HG03159 (cell line): ENCODE measurements around the gene SLF2.

Source experiments
- ATAC-seq: cut with Tn5 transposase; IDR thresholded peaks from one replicate; pipeline ENCODE4 v1.9.1; 2021; ENCODE audit warnings: mild to moderate bottlenecking, moderate library complexity; ENCODE audit not compliant: unreplicated experiment

SLF2 gene

DNA sequence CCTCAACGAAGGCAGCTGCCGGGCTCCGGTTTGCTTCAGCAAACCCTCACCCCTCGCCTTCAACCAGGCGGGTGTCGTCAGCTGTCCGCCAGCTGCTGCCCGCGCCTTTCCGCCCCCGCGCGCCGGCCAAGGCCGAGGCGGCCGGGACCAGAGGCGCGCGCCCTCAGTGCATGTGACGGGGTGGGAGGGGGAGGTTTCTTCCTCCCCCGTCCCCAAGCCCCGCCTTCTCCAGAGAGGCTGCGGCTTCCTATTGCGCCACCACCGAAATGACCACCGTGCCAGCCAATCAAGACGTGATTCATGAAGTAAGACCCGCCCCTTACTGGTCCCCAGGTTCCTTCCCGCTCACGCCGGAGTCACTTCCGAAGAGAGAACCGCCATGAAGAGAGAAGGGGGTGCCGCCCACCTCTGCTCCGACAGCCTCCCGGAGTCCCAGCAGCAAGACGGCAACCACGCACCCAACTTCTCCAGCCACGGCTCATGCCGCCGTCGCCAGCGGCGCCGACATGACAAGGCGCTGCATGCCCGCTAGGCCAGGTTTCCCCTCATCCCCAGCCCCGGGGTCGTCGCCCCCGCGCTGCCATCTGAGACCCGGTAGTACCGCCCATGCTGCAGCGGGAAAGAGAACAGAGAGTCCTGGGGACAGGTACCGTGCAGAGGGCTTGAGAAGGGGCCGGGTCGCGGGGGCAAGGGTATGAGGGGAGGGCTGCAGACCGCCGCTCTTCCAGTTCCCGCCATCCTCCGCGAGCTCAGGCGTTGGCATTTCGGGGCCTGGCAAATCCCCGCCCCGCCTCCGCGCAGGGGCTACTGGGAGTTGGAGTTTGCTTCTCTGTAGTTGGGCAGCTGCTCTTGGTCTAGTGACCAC, at the start of gene SLF2:
TSS of gene SLF2 (plus strand) at position 359 of the 865 bp plus-strand sequence. CDS start at position 507, 148 bp downstream.
- peak; percentile 94 for ATAC-seq

GRCh38 chr10:100863433-100863832, 49.3 kb upstream of the SLF2 start:
- no peak for ATAC-seq

DNA sequence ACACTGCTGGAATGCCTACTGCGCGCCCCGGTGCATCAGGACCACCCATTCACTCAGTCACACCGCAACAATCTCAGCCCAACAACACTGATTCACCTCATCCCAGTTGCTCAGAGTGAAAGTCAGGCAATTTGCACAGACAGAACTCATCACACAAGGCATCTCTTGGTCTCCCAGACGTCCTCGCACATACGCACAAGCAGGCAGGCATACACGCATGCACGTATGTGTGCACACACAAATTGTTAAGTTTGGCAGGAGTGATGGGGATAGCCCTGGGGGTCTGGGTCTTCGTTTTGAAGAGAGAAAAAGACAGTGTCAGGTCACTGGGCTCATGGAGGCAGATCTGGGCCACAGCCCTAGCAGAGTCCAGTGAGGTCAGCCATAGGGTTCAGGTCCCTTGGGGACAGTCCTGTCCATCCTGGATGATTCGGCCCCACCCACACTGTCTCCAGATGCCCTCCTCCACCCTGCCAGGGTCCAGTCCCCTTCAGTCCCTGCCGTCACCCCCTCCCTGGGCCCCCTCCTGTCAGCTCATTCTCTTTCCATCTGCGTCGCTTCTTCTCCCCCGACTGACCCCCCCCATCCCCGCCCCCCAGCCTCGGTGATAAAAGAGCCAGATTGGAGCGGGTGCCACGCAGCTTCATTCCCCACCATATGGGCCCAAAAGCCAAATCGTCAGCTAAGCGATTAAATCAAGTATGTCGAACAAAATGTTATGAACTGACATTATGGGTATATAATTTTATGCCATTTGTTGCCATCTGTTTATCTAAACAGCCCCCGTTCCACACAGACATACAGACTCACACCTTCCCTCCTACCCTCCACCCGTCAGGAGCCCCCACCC, 48.5 kb upstream of the SLF2 start:
- no peak for ATAC-seq

- ATAC-seq: no peak
These were observed 47.8 kb upstream of the SLF2 start for GRCh38 chr10:100864978-100865377.

- no peak for ATAC-seq
These were observed 46.8 kb upstream of the SLF2 start for GRCh38 chr10:100866010-100866409.

GRCh38 chr10:100866575-100867098, 46.1 kb upstream of the SLF2 start:
- no peak for ATAC-seq

DNA sequence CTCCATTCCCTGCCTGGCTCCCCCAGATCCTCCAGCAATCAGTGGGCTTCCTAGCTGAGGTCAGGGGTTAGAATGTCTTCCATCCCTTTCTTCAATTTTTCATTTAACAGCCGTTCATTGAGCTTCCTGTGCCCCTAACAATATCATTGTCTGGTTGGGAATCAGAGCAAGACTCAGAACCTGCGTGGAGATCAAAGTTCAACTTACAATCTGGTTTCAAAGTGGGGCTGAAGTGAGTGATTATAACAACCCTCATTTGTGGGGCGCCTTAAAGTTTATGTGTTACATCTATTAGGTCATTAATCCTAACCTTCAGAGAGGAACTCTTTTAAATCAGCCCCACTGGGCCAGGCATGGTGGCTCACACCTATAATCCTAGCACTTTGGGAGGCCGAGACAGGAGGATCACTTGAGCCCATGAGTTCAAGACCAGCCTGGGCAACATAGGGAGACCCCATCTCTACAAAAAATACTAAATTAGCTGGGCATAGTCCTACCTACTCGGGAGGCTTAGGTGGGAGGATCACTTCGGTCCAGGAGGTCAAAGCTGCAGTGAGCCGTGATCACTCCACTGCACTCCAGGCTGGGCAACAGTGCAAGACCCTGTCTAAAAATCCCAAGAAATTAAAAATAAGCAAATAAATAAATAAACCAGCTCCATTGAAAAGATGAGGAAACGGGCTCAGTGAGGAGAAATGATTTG, 45.4 kb upstream of the SLF2 start:
- no peak for ATAC-seq

DNA sequence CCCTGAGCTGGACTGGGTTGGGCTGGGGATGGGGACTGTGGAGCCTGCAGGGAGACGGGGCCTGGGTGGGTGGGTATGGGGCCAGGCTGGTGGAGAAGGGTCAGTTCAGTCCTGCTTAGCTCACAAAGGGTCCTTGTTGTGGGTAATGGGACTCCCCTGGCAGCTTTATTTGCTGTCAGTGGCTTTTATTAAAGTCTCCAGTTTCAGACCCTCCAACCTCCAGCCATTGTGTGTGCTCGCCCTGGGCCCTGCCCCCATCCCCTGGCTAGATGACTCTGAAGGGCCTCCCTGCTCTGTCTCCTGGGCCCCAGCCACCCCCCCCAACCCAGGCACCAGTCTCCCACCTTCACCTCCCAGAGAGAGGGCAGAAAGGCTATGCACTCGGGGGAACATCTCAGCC, 44.4 kb upstream of the SLF2 start:
- ATAC-seq: no peak

- ATAC-seq: no peak
These were observed 43.4 kb upstream of the SLF2 start for GRCh38 chr10:100869399-100869798.

- no peak for ATAC-seq
These were observed 40.5 kb upstream of the SLF2 start for GRCh38 chr10:100872034-100872791.

- no peak for ATAC-seq
These were observed 39.5 kb upstream of the SLF2 start for GRCh38 chr10:100873146-100873826.

- ATAC-seq: no peak
These were observed 38.9 kb upstream of the SLF2 start for GRCh38 chr10:100873827-100874326.

- no peak for ATAC-seq
These were observed 37.9 kb upstream of the SLF2 start for GRCh38 chr10:100874702-100875483.

- no peak for ATAC-seq
These were observed 37.1 kb upstream of the SLF2 start for GRCh38 chr10:100875484-100876166.

DNA sequence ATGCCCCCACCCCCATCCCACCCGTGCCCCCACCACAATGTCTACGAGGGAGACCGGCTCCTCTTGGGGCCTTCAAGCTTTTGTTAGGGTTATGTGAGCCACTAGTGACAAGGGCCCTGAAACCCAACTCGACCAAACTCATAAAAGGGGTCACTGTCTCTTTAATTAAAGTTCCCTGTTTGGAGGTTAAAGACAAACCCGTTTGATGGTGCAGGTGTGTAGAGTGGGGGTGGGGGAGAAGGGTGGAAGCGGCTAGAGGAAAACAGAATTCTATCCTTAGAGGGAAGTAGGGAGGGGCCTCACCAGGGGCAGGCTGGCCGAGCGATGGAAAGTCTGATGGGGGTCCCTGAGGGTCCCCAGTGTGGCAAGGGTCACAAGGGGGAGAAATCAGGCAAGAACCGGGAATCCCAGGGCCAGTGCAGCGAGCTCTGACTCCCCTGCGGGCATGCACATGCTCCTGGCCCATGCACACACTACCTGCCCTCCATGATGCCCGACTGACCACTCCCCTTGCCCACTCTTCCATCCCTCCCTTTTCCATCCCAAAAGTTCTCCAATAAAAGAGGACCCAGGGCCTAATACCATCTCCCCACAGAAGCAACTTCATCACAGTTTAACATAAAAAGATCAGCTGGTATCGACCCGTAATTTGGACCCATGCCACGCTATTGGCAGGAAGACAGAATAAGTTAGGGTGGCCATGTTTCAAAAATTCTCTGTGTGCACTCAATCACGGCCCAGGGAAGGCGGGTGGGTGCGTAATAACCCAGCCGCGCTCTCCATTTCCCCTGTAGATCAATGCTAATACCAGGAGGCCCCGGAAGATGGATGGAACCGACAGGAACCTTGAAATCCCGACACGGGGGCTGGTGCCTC, 35.9 kb upstream of the SLF2 start:
- ATAC-seq: no peak

GRCh38 chr10:100877461-100877850, 35.3 kb upstream of the SLF2 start:
- no peak for ATAC-seq

GRCh38 chr10:100878291-100878910, 34.4 kb upstream of the SLF2 start:
- no peak for ATAC-seq
